ENCODE results near the gene OR10H3.

- TF ChIP-seq CTCF (IDR thresholded peaks at IDR 0.05): no peak
- TF ChIP-seq POLR2AphosphoS5 (IDR thresholded peaks at IDR 0.05): no peak
- TF ChIP-seq EP300 (IDR thresholded peaks at IDR 0.05): no peak
- no peak for TF ChIP-seq POLR2A (IDR thresholded peaks at IDR 0.05)
Measured at GRCh38 chr19:15727724-15728123, 10.1 kb upstream of the OR10H3 start, which contains the start of gene OR10H2.
